Ascending aorta (tissue), 2 donors: ENCODE data around the gene ADO. TPM values are rescaled to one million over a fixed set of nuclear protein-coding genes. Genes with fewer than 3 reads are reported as not detected.

ENCODE experiments used
- DNase-seq, 2 donors: peaks; one replicate each; pipeline ENCODE4 v3.0.0-alpha.2; 2019; ENCODE audit warnings: low spot score in 2 of 2
- H3K27ac ChIP-seq, 2 donors: fragments of 200-600 bp; sonication (generic); one replicate each; pipeline ENCODE4 v1.5.1; 2016 to 2017; ENCODE audit warnings: mild to moderate bottlenecking in 1 of 2
- H3K27me3 ChIP-seq: fragments of 200-600 bp; sonication (generic); one replicate; pipeline ENCODE4 v1.5.1; 2017
- H3K36me3 ChIP-seq, 2 donors: fragments of 200-600 bp; sonication (generic); one replicate each; pipeline ENCODE4 v1.5.1; 2016
- H3K4me1 ChIP-seq, 2 donors: fragments of 200-600 bp; sonication (generic); one replicate each; pipeline ENCODE4 v1.5.1; 2016 to 2017; ENCODE audit warnings: mild to moderate bottlenecking in 1 of 2
- H3K4me3 ChIP-seq, 2 donors: fragments of 200-600 bp; sonication (generic); one replicate each; pipeline ENCODE4 v1.5.1; 2016 to 2017; ENCODE audit warnings: mild to moderate bottlenecking in 1 of 2
- H3K9me3 ChIP-seq, 2 donors: fragments of 200-600 bp; sonication (generic); one replicate each; pipeline ENCODE4 v1.5.1; 2016
- intact Hi-C: fragments of 100-400 bp; cut with DNase I; formaldehyde crosslinking; loops from one replicate; pipeline ENCODE4 v1.15.1; 2023
- total RNA-seq: library from RNA; depleted of rRNA; stranded (reverse); fragments of >200 nt; gene quantifications from one replicate; pipeline ENCODE4 v1.1.0, GENCODE V29; 2016
- TF ChIP-seq, protein P1 (sequence below), 3 experiments: fragments of 200-600 bp in 2 of 3; fragments of 450-650 bp in 1 of 3; sonication (generic) in 2 of 3; IDR thresholded peaks; one replicate each; pipeline ENCODE4 v1.5.1; 2016 to 2019; ENCODE audit warnings: antibody characterized with exemption in 3 of 3, mild to moderate bottlenecking in 1 of 3, moderate library complexity in 1 of 3

ADO gene
- total RNA-seq, 1 donor from 2014 or later = 22.1 TPM

DNA sequence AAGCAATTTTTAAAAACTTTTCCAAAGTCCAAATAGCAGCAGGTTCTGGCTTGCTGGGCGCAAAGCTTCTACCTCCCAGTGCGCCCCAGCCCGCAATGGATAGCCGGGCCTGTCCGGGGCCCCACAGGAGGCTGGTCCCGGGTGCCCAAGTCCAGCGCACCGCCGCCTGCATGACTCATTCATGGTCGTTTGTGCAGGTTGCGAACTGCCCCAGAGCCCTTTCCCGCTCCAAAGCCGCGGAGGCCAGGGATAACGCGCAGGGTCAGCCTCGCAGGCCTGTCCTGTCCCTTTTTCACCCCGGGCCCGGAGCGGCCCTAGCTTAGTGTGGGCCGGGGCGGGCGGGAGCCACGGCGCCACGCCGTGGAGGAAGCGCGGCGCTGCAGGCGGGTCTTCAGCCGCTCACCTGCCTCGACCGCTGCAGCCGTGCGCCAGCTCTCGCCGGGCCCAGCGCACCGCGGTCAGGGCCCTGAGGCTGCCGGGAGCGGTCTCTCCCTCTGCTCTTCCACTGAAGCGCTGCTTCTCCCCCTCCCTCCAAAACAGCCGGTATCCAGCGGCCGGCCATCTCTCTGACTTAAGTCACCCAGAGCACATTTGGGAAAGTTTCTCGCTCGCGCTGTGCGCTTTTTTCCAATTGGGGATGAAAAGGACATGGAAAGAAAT is 13.4 kb downstream of the ADO start:
- Histone ChIP-seq H3K27me3 (peaks cover 8% of the 10 kb centered on the region), H3K27ac (peak overlapping the region; percentile 86 to 89), H3K36me3 (no peaks in the 10 kb centered on the region), H3K9me3 (no peaks in the 10 kb centered on the region), H3K4me1 (peaks cover 22 to 32% of the 10 kb centered on the region in 2 donors), H3K4me3 (peak overlapping the region; percentile 86 to 88)
- intact Hi-C loops = loop anchor here (2.0 to 10.0 kb wide), 11 partner anchors 223 to 1873 kb away; partner anchors contain the start of genes NRBF2, RHOBTB1, RTKN2 and ZNF365
- peak in 1 of 2 donors; percentile 73 for DNase-seq
- TF ChIP-seq, protein P1, sequence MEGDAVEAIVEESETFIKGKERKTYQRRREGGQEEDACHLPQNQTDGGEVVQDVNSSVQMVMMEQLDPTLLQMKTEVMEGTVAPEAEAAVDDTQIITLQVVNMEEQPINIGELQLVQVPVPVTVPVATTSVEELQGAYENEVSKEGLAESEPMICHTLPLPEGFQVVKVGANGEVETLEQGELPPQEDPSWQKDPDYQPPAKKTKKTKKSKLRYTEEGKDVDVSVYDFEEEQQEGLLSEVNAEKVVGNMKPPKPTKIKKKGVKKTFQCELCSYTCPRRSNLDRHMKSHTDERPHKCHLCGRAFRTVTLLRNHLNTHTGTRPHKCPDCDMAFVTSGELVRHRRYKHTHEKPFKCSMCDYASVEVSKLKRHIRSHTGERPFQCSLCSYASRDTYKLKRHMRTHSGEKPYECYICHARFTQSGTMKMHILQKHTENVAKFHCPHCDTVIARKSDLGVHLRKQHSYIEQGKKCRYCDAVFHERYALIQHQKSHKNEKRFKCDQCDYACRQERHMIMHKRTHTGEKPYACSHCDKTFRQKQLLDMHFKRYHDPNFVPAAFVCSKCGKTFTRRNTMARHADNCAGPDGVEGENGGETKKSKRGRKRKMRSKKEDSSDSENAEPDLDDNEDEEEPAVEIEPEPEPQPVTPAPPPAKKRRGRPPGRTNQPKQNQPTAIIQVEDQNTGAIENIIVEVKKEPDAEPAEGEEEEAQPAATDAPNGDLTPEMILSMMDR (IDR thresholded peaks at IDR 0.05) = peak; percentile 70 to 86 (median 79)

DNA sequence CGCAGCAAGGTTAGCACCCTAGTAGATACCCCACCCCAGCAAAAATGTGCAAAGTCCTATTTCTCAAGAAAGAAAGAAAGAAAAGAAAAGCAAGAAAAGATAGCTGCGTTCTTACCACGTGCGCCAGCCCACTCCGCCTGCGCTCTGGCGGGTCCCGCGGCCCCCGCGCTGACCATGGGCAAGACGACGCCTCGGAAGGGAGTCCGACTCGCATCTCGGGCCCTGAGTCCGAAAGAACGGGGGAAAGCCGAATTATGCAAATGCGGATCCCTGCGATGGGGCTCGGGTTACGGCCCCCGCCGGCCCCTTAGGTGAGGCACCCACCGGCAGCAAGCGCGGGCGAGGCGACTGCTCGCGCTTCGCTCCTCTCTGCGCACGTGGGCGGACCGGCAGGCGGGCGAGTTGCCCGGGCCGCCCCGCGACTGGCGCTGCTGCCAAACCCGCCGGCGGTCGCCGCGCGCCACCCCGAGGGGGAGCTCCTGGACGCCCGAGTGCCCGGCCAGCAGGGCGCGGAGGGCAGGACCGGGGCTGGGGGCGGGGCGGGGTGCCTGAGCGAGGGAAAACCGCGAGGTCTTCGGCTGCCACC is 14.0 kb downstream of the ADO start:
- H3K27ac ChIP-seq = no peak overlapping the region

DNA sequence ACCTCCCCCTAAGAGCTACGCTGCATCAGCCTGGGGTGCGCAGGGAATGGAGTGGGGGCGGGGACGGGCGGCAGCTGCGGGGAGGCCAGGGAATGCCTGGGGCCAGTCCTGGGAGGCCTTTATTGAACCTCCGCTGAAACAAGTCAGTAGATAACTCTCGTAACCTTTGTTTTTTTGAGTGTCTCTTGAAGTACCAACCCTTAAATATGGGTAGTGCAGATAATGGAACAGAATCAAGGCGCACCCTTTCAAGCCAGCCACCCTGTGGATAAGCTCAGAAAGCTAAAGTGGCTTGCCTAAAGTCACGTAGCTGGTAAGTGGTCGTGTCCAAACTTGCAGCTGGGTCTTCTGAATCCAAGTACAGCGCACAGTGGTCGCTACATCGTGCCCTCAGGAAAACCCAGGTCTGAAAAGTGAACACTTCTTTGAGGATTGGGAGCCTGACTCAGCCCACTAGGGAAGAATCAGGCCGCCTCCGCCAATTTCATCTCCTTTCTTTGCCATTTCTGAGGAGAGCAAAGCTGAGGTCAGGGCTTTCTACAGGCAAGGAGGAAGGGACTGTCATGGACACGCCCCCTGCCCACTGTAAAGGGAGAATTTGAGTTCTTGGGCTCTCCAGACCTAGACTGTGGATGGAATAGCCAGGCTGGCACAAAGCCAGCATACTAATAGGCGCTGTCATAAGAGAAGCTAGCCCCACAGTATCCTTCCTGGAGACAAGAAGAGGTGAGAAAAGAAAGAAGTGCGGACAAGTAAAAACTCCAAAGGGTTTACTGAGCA is 14.8 kb downstream of the ADO start:
- no peaks in the 10 kb centered on the region for H3K36me3 ChIP-seq
- DNase-seq = no peak
- peaks cover 22 to 32% of the 10 kb centered on the region in 2 donors for H3K4me1 ChIP-seq
- no peaks in the 10 kb centered on the region for H3K9me3 ChIP-seq
- peaks cover 8% of the 10 kb centered on the region for H3K27me3 ChIP-seq
- TF ChIP-seq, protein P1 (IDR thresholded peaks at IDR 0.05) = no peak
- H3K27ac ChIP-seq = no peak overlapping the region
- intact Hi-C loops = loop anchor here (5.0 to 10.0 kb wide), 10 partner anchors 225 to 1875 kb away; partner anchors contain the start of genes RHOBTB1, RTKN2 and ZNF365
- peak overlapping the region; percentile 86 to 88 for H3K4me3 ChIP-seq

More for the DNA sequence above, 14.0 kb downstream of the ADO start:
- Histone ChIP-seq H3K27me3 (peaks cover 8% of the 10 kb centered on the region), H3K4me1 (peaks cover 22 to 32% of the 10 kb centered on the region in 2 donors), H3K4me3 (peak overlapping the region; percentile 86 to 88), H3K9me3 (no peaks in the 10 kb centered on the region), H3K36me3 (no peaks in the 10 kb centered on the region)
- TF ChIP-seq, protein P1 (IDR thresholded peaks at IDR 0.05) = peak in 1 of 3 experiments; percentile 6
- intact Hi-C loops = loop anchor here (5.0 to 10.0 kb wide), 10 partner anchors 224 to 1874 kb away; partner anchors contain the start of genes RHOBTB1, RTKN2 and ZNF365
- DNase-seq = no peak

DNA sequence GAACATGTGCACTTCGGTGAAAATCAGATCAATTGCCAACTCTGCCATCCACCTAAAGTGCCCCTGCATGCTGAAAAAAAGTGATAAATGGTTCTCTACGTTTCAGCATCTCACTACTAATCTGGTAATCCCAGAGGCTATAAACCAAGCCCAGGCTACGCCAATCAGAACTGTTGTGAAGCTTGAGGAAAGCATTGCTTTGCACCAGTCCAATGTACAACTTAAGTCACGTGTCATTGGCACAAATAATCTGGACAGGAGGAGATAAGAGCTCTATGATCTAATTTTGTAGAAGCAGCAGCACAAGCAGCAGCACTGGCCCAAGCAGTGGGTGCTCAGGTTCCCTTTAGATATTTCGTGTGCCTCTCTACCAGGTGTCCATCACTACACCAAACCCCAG is 16.1 kb downstream of the ADO start:
- Histone ChIP-seq H3K4me3 (no peak overlapping the region), H3K27me3 (no peaks in the 10 kb centered on the region), H3K4me1 (peaks cover 16 to 22% of the 10 kb centered on the region in 2 donors), H3K27ac (no peak overlapping the region), H3K9me3 (no peaks in the 10 kb centered on the region), H3K36me3 (no peaks in the 10 kb centered on the region)
- intact Hi-C loops = no loop called here
- DNase-seq = no peak
- TF ChIP-seq, protein P1 (IDR thresholded peaks at IDR 0.05) = no peak

DNA sequence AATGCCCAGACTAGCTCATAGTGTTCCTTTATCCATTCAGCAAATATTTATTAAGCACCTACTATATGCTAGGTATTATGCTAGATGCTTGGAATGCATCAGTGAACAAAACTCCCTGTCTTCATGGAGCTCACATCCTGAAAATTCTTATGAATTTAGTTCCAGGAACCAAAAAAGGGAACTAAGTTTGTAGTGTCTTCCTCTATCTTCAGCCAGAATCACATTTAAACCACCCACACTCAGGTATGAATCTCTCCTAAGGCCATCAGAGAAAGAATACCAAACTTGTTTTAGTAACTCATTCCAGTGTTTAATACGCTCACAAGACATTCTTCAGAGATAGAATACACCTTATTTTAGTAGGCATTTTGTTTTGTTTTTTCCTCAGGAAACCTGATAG is 21.8 kb downstream of the ADO start:
- Histone ChIP-seq H3K27ac (no peak overlapping the region), H3K9me3 (no peaks in the 10 kb centered on the region), H3K4me3 (no peak overlapping the region), H3K4me1 (no peaks in the 10 kb centered on the region), H3K36me3 (no peaks in the 10 kb centered on the region), H3K27me3 (no peaks in the 10 kb centered on the region)
- TF ChIP-seq, protein P1 (IDR thresholded peaks at IDR 0.05) = no peak
- intact Hi-C loops = no loop called here
- DNase-seq = no peak
